ENCODE measurements around the gene PLXNB2.

GRCh38 chr22:50289942-50290630 lies 17.4 kb downstream of the PLXNB2 start:
- TF ChIP-seq, protein P1, sequence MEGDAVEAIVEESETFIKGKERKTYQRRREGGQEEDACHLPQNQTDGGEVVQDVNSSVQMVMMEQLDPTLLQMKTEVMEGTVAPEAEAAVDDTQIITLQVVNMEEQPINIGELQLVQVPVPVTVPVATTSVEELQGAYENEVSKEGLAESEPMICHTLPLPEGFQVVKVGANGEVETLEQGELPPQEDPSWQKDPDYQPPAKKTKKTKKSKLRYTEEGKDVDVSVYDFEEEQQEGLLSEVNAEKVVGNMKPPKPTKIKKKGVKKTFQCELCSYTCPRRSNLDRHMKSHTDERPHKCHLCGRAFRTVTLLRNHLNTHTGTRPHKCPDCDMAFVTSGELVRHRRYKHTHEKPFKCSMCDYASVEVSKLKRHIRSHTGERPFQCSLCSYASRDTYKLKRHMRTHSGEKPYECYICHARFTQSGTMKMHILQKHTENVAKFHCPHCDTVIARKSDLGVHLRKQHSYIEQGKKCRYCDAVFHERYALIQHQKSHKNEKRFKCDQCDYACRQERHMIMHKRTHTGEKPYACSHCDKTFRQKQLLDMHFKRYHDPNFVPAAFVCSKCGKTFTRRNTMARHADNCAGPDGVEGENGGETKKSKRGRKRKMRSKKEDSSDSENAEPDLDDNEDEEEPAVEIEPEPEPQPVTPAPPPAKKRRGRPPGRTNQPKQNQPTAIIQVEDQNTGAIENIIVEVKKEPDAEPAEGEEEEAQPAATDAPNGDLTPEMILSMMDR (IDR thresholded peaks at IDR 0.05) = no peak
- TF ChIP-seq POLR2A (IDR thresholded peaks at IDR 0.05) = no peak
- TF ChIP-seq POLR2AphosphoS5 (IDR thresholded peaks at IDR 0.05; ENCODE audit: insufficient read depth in 1 of 2, low read depth in 1 of 2) = no peak

All from vagina (tissue), 2 donors.